Mesodermal cell (in vitro differentiated cells): ENCODE measurements around the gene TMCO4. TPM values are rescaled to one million over a fixed set of nuclear protein-coding genes. Genes with fewer than 3 reads are reported as not detected.
"Not testable (repeated sequence)": the region's sequence is repeated elsewhere in the genome, so short reads cannot be mapped to it uniquely, and the experiment has no call there.

Source experiments
- H3K27ac ChIP-seq: 2 replicates; pipeline ENCODE4 v1.7.0; 2013; ENCODE audit warnings: mild to moderate bottlenecking, low read depth, low read length, moderate library complexity; ENCODE audit not compliant: severe bottlenecking
- H3K36me3 ChIP-seq: 2 replicates; pipeline ENCODE4 v1.7.1; 2013; ENCODE audit warnings: mild to moderate bottlenecking, low read length, moderate library complexity; ENCODE audit not compliant: control insufficient read depth, insufficient read depth
- H3K4me1 ChIP-seq: one replicate; pipeline ENCODE4 v1.7.1; 2013; ENCODE audit warnings: mild to moderate bottlenecking, low read length; ENCODE audit not compliant: insufficient read depth, control insufficient read depth, poor library complexity, severe bottlenecking
- H3K4me3 ChIP-seq: 2 replicates; pipeline ENCODE4 v1.7.0; 2013; ENCODE audit warnings: low read length, control low read depth, mild to moderate bottlenecking; ENCODE audit not compliant: insufficient read depth, poor library complexity, severe bottlenecking; ENCODE audit errors: extremely low read depth
- H3K9me3 ChIP-seq: 2 replicates; pipeline ENCODE4 v1.7.1; 2013; ENCODE audit warnings: mild to moderate bottlenecking, low read length, moderate library complexity; ENCODE audit not compliant: control insufficient read depth
- WGBS, 2 experiments: methylation state at CpG; one replicate each; pipeline ENCODE4 v1.1.5; 2013; ENCODE audit warnings: missing lambda C conversion rate in 2 of 2; ENCODE audit not compliant: insufficient coverage in 2 of 2; 5-methylcytosine and 5-hydroxymethylcytosine counted together
- polyA plus RNA-seq, 2 experiments: library from polyadenylated mRNA; stranded (reverse); fragments of 50-300 nt; gene quantifications; one replicate each; pipeline ENCODE4 v1.2.3, GENCODE V29; 2013

Gene TMCO4
- polyA plus RNA-seq (2013, experiment 1 of 2) = 4.2 TPM
- 3.1 TPM for polyA plus RNA-seq (2013, experiment 2 of 2)

DNA sequence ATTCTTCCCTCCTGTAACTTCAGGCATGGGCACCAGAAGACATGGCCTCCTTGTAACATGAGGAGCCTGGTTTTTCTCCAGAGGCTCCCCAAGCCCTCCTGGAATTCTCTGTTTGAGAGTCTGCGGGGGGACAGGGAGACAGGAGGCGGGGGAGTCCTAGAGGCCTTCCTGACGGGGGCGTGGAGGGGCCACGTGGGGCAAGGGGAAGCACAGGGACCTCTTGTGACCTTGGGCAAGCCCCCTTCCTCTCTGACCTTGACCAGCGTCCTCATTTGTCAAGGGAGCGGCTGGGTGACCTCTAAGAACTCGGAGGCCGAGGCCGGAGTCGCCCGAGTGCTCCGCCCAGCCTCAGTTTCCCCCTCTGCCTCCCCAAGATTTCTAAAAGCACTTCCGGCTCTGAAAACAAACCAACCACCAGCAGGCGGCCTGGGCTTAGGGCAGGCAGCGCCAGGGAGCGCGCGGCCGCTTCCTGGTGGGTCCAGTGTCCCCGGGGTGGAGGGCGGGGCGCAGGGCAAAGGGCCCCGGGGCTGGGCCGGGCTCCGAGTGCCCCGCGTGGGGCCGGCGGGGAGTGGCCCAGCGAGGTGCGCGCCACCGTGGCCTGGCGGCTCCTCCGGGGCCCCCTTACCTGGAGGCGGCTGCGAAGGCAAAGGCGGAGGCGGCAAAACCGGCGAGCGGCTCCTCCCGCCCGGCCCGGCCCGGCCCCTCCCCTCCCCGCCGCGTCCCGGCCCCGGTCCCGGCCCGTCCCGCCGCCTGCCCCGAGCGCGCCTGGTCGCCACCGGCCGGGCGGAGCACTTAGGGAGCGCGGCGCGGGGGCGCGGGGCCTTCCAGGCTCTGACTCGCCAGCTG is at the start of gene TMCO4:
TSS of gene TMCO4 (minus strand) at position 687 of the 846 bp plus-strand sequence. CDS start 19,158 bp downstream, outside the sequence.
- Histone ChIP-seq H3K4me3 (peak within 1 kb of the TSS; percentile 36), H3K36me3 (no peaks in the 10 kb centered on the region), H3K9me3 (no peaks in the 10 kb centered on the region), H3K27ac (no peak within 1 kb of the TSS), H3K4me1 (peaks cover 8% of the 10 kb centered on the region)
- 15 to 30% methylated on average over 24 to 40 of the region's 70 CpGs for WGBS, 2 experiments

GRCh38 chr1:19849307-19849706 is 49.6 kb upstream of the TMCO4 start:
- 86 to 93% methylated on average over 1 to 3 of the region's 3 CpGs for WGBS, 2 experiments
- not testable (repeated sequence) for H3K4me3 ChIP-seq, H3K36me3 ChIP-seq, H3K27ac ChIP-seq, H3K4me1 ChIP-seq, H3K9me3 ChIP-seq

- not testable (repeated sequence) for H3K4me1 ChIP-seq, H3K27ac ChIP-seq, H3K4me3 ChIP-seq, H3K36me3 ChIP-seq, H3K9me3 ChIP-seq
- 89 to 97% methylated on average over 4 to 6 of the region's 9 CpGs for WGBS, 2 experiments
Observed at GRCh38 chr1:19847334-19847733, 47.6 kb upstream of the TMCO4 start.

DNA sequence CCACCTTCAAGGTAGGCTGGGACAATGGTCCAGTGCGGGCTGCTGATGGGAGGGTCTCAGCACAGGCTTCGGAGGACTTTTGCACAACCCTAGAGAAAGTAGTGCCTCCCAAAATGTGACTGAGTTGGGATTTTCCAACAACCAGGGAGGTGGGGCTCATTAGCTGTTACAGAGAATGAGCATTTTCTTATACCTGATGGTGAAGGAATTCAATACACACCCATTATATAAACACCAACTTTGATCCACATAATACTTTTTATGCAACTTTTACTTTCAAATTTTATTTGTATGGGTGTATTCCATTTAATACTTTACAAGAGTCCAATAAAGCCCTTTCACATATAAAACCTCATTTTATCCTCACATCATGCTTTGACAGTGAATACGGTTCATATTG is 46.6 kb upstream of the TMCO4 start:
- WGBS, 2 experiments = 83 to 100% methylated on average over 3 of the region's 3 CpGs
- Histone ChIP-seq H3K36me3 (no peaks in the 10 kb centered on the region), H3K27ac (no peak overlapping the region), H3K4me1 (peaks cover 4% of the 10 kb centered on the region), H3K9me3 (no peaks in the 10 kb centered on the region), H3K4me3 (no peak overlapping the region)

- Histone ChIP-seq H3K4me3 (no peak overlapping the region), H3K4me1 (peaks cover 4% of the 10 kb centered on the region), H3K27ac (no peak overlapping the region), H3K9me3 (no peaks in the 10 kb centered on the region), H3K36me3 (no peaks in the 10 kb centered on the region)
- 85 to 94% methylated on average over 5 of the region's 8 CpGs for WGBS, 2 experiments
Observed at GRCh38 chr1:19845555-19845954, 45.8 kb upstream of the TMCO4 start.

DNA sequence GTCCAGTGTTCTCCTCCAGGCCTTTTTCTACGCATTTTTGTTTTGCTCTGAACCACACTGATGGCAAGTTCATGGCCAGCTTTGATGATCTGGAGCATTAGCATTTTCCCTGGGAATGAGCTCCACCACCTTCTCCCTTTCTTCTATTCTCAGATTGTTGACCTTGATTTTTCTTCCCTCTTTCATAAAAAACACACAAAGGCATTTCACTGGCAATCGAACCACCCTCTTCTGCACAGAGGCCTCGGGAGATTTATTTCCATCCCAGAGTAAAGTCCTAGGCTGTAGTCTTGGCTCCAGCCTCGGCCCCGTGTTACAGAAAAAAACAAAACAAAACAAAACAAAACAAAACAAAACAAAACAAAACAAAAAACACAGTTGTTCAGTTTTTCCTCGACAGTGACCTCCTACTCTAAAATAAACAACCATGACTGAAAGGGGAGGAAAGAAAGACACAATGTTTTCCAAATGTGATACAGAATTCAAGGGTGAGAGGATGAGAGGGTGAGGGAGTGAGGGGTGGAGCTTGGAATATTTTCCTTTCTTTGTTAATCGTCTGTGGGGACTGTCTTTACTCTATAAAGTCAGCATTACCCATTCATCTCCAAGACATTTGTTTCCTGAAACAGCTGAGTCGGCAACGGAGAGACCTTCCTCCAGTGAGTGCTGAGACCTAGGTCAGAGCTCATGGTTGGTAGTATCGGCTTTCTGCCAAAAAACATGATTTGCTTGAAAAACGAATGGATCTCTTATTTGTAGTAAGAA is 45.2 kb upstream of the TMCO4 start:
- Histone ChIP-seq H3K4me3 (no peak overlapping the region), H3K9me3 (no peaks in the 10 kb centered on the region), H3K4me1 (peaks cover 4% of the 10 kb centered on the region), H3K36me3 (no peaks in the 10 kb centered on the region), H3K27ac (no peak overlapping the region)
- WGBS, 2 experiments = 69 to 84% methylated on average over 5 to 7 of the region's 11 CpGs

GRCh38 chr1:19840228-19840627 is 40.5 kb upstream of the TMCO4 start:
- Histone ChIP-seq H3K9me3 (no peaks in the 10 kb centered on the region), H3K4me3 (no peak overlapping the region), H3K36me3 (no peaks in the 10 kb centered on the region), H3K4me1 (peaks cover 4% of the 10 kb centered on the region), H3K27ac (no peak overlapping the region)

DNA sequence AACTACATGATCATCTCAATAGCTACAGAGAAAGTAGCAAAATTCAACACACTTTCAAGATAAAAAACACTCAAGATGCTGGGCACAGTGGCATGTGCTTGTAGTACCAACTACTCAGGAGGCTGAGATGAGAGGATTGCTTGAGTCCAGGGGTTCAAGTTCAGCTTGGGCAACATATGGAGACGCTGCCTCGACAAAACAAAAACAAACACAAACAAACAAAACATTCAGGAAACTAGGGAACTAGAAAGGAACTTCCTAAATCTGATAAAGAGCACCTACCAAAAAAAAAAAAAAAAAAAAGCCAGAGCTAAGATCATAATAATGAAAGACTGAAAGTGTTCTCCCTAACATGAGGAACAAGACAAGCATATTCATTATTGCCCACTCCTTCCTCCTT is 38.1 kb upstream of the TMCO4 start:
- Histone ChIP-seq H3K9me3 (no peaks in the 10 kb centered on the region), H3K36me3 (no peaks in the 10 kb centered on the region), H3K27ac (no peak overlapping the region), H3K4me1 (no peaks in the 10 kb centered on the region), H3K4me3 (no peak overlapping the region)
- no CpG with 5 or more reads among the region's 2 CpGs for WGBS, 2 experiments

DNA sequence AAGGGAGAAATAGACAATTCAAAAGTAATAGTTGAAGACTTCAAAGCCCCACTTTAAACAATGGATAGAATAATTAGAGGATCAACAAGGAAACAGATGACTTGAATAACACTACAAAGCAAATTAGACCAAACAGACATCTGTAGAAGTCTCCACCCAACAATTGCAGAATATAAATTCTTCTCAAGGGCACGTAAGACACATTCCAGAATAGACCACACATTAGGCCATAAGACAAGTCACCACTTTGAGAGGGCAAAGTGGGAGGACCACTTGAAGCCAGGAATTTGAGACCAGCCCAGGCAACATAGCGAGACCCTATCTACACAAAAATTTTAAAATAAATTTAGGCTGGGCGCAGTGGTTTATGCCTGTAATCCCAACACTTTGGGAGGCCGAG is 35.9 kb upstream of the TMCO4 start:
- 98 to 100% methylated on average over 2 to 4 of the region's 4 CpGs for WGBS, 2 experiments
- Histone ChIP-seq H3K36me3 (no peaks in the 10 kb centered on the region), H3K27ac (no peak overlapping the region), H3K4me1 (no peaks in the 10 kb centered on the region), H3K9me3 (peaks cover 8% of the 10 kb centered on the region), H3K4me3 (no peak overlapping the region)

GRCh38 chr1:19831441-19831840 is 31.7 kb upstream of the TMCO4 start:
- Histone ChIP-seq H3K27ac (no peak overlapping the region), H3K36me3 (no peaks in the 10 kb centered on the region), H3K9me3 (peaks cover 8% of the 10 kb centered on the region), H3K4me1 (no peaks in the 10 kb centered on the region), H3K4me3 (no peak overlapping the region)
- 80 to 100% methylated on average over 2 to 3 of the region's 3 CpGs for WGBS, 2 experiments

DNA sequence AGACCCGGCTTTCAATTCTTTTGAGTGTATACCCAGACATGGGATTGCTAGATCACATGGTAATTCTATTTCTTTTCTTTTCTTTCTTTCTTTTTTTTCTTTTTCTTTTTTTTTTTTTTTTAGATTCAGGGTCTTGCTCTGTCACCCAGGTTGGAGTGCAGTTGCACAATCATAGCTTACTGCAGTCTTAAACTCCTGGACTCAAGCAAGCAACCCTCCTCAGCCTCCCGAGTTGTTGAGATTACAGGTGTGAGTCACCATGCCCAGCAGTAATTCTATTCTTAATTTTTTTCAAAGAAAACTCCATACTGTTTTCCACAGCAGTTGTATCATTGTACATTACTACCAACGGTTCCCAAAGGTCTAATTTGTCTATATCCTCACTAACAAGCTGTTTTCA is 28.8 kb upstream of the TMCO4 start:
- Histone ChIP-seq H3K36me3 (no peaks in the 10 kb centered on the region), H3K9me3 (peaks cover 8% of the 10 kb centered on the region), H3K27ac (no peak overlapping the region), H3K4me1 (peaks cover 5% of the 10 kb centered on the region), H3K4me3 (no peak overlapping the region)
- WGBS, 2 experiments = 75 to 80% methylated on average over 1 of the region's 3 CpGs
